Brain microvascular endothelial cell (primary cell): ENCODE results near the gene ABCG1.

Experiments used
- DNase-seq: peaks from one replicate; pipeline ENCODE4 v3.0.0-alpha.2; 2020
- H3K27ac ChIP-seq: fragments of 250-450 bp; sonication (Bioruptor Pico); 2 replicates; pipeline ENCODE4 v1.5.1; 2020; ENCODE audit warnings: mild to moderate bottlenecking, moderate library complexity
- H3K27me3 ChIP-seq: fragments of 250-450 bp; sonication (Bioruptor Pico); replicated peaks from 2 replicates; pipeline ENCODE4 v1.5.1; 2020; ENCODE audit warnings: mild to moderate bottlenecking
- H3K36me3 ChIP-seq: fragments of 250-450 bp; sonication (Bioruptor Pico); replicated peaks from 2 replicates; pipeline ENCODE4 v1.5.1; 2020; ENCODE audit warnings: mild to moderate bottlenecking
- H3K4me3 ChIP-seq: 2 replicates; pipeline ENCODE4 v1.5.1; 2011; ENCODE audit warnings: low read depth, mild to moderate bottlenecking, control low read depth, low read length, moderate library complexity
- CTCF ChIP-seq: IDR thresholded peaks from 2 replicates; pipeline ENCODE4 v1.5.1; 2011; ENCODE audit warnings: low read depth, mild to moderate bottlenecking, moderate library complexity, low read length, control low read depth, inconsistent platforms; ENCODE audit errors: missing control alignments
- in situ Hi-C: cut with HindIII; loops from 2 replicates; pipeline ENCODE4 v1.10.0; 2017; ENCODE audit warnings: low sequenced_read_pairs, low pct_ligation_motif_present

The ABCG1 gene

GRCh38 chr21:42337830-42338728, 119.1 kb downstream of the ABCG1 start:
- peaks cover 5% of the 10 kb centered on the region for H3K27me3 ChIP-seq
- in situ Hi-C loops: no loop called here
- H3K36me3 ChIP-seq: no peaks in the 10 kb centered on the region
- DNase-seq: peak; percentile 34
- no peak overlapping the region for H3K4me3 ChIP-seq
- no peak overlapping the region for H3K27ac ChIP-seq
- peak; percentile 62 for TF ChIP-seq CTCF

- H3K27ac ChIP-seq: no peak overlapping the region
- H3K4me3 ChIP-seq: no peak overlapping the region
- H3K36me3 ChIP-seq: no peaks in the 10 kb centered on the region
- in situ Hi-C loops: no loop called here
- no peak for DNase-seq
- TF ChIP-seq CTCF: no peak
- H3K27me3 ChIP-seq: peaks cover 5% of the 10 kb centered on the region
These were observed 120.1 kb downstream of the ABCG1 start for GRCh38 chr21:42338729-42339715.

- Histone ChIP-seq H3K36me3 (no peaks in the 10 kb centered on the region), H3K4me3 (no peak overlapping the region), H3K27ac (no peak overlapping the region), H3K27me3 (peaks cover 4% of the 10 kb centered on the region)
- DNase-seq: no peak
- in situ Hi-C loops: no loop called here
- TF ChIP-seq CTCF: no peak
These were observed 121.5 kb downstream of the ABCG1 start for GRCh38 chr21:42340187-42341050.

GRCh38 chr21:42341776-42342542, 123.0 kb downstream of the ABCG1 start:
- in situ Hi-C loops: no loop called here
- Histone ChIP-seq H3K4me3 (no peak overlapping the region), H3K27ac (no peak overlapping the region), H3K27me3 (no peaks in the 10 kb centered on the region), H3K36me3 (no peaks in the 10 kb centered on the region)
- DNase-seq: no peak
- no peak for TF ChIP-seq CTCF

GRCh38 chr21:42343101-42343500, 124.2 kb downstream of the ABCG1 start:
- DNase-seq: no peak

More at GRCh38 chr21:42343101-42343500, 124.2 kb downstream of the ABCG1 start:
- Histone ChIP-seq H3K4me3 (no peak overlapping the region), H3K27me3 (no peaks in the 10 kb centered on the region), H3K36me3 (no peaks in the 10 kb centered on the region), H3K27ac (no peak overlapping the region)
- in situ Hi-C loops: no loop called here
- TF ChIP-seq CTCF: no peak
